H9 (cell line): ENCODE results near the gene CDK17. TPM values are rescaled to one million over a fixed set of nuclear protein-coding genes. Genes with fewer than 3 reads are reported as not detected.

Experiments
- DNase-seq: peaks from one replicate; pipeline ENCODE4 v3.0.0-alpha.2; 2017
- H2AFZ ChIP-seq: one replicate; pipeline ENCODE4 v1.6.1; 2013; ENCODE audit warnings: mild to moderate bottlenecking, low read length, control low read depth, moderate library complexity
- H2AK5ac ChIP-seq: 2 replicates; pipeline ENCODE4 v1.6.1; 2013; ENCODE audit warnings: low read length, control low read depth, mixed read lengths; ENCODE audit not compliant: insufficient read length
- H2BK120ac ChIP-seq: one replicate; pipeline ENCODE4 v1.6.1; 2013; ENCODE audit warnings: low read depth, mild to moderate bottlenecking, low read length, control low read depth, inconsistent platforms; ENCODE audit not compliant: poor library complexity, severe bottlenecking
- H2BK12ac ChIP-seq: 2 replicates; pipeline ENCODE4 v1.6.1; 2013; ENCODE audit warnings: low read length, control low read depth, mixed read lengths, low read depth; ENCODE audit not compliant: insufficient read length
- H2BK15ac ChIP-seq: 2 replicates; pipeline ENCODE4 v1.6.1; 2013; ENCODE audit warnings: low read depth, low read length, control low read depth
- H2BK20ac ChIP-seq: one replicate; pipeline ENCODE4 v1.6.1; 2013; ENCODE audit warnings: low read depth, mild to moderate bottlenecking, low read length, control low read depth, inconsistent platforms; ENCODE audit not compliant: poor library complexity, severe bottlenecking
- H2BK5ac ChIP-seq: 2 replicates; pipeline ENCODE4 v1.6.1; 2013; ENCODE audit warnings: low read length, control low read depth, mixed read lengths; ENCODE audit not compliant: insufficient read length
- H3K14ac ChIP-seq: 2 replicates; pipeline ENCODE4 v1.6.1; 2013; ENCODE audit warnings: low read length, control low read depth; ENCODE audit not compliant: insufficient read depth
- H3K18ac ChIP-seq: 2 replicates; pipeline ENCODE4 v1.6.1; 2013; ENCODE audit warnings: low read depth, mild to moderate bottlenecking, mixed read lengths, low read length, control low read depth; ENCODE audit not compliant: insufficient read length
- H3K23ac ChIP-seq: 2 replicates; pipeline ENCODE4 v1.6.1; 2013; ENCODE audit warnings: low read length, control low read depth, mixed read lengths, low read depth; ENCODE audit not compliant: insufficient read length
- H3K23me2 ChIP-seq: 2 replicates; pipeline ENCODE4 v1.6.1; 2013; ENCODE audit warnings: low read depth, mild to moderate bottlenecking, mixed read lengths, low read length, control low read depth; ENCODE audit not compliant: insufficient read length, poor library complexity, severe bottlenecking
- H3K27ac ChIP-seq: 2 replicates; pipeline ENCODE4 v1.5.1; 2013; ENCODE audit warnings: low read length, control low read depth, mixed read lengths, low read depth; ENCODE audit not compliant: insufficient read length
- H3K27me3 ChIP-seq: 2 replicates; pipeline ENCODE4 v1.6.1; 2013; ENCODE audit warnings: low read length, control low read depth, inconsistent platforms; ENCODE audit not compliant: insufficient read depth
- H3K4ac ChIP-seq: 2 replicates; pipeline ENCODE4 v1.6.1; 2013; ENCODE audit warnings: low read depth, mild to moderate bottlenecking, control low read depth, inconsistent platforms, low read length, moderate library complexity
- H3K4me1 ChIP-seq: 2 replicates; pipeline ENCODE4 v1.6.1; 2013; ENCODE audit warnings: low read length, control low read depth, inconsistent platforms; ENCODE audit not compliant: insufficient read depth
- H3K4me2 ChIP-seq: 2 replicates; pipeline ENCODE4 v1.6.1; 2013; ENCODE audit warnings: low read length, control low read depth, mixed read lengths; ENCODE audit not compliant: insufficient read length, insufficient read depth
- H3K56ac ChIP-seq: 2 replicates; pipeline ENCODE4 v1.6.1; 2013; ENCODE audit warnings: low read depth, mild to moderate bottlenecking, mixed read lengths, low read length, control low read depth; ENCODE audit not compliant: insufficient read length
- H3K79me1 ChIP-seq: 2 replicates; pipeline ENCODE4 v1.6.1; 2013; ENCODE audit warnings: low read depth, mild to moderate bottlenecking, moderate library complexity, low read length, control low read depth, inconsistent platforms; ENCODE audit not compliant: insufficient read depth, poor library complexity, severe bottlenecking
- H3K79me2 ChIP-seq: 2 replicates; pipeline ENCODE4 v1.6.1; 2013; ENCODE audit warnings: low read length, control low read depth, inconsistent platforms; ENCODE audit not compliant: insufficient read depth
- H3K9ac ChIP-seq: 2 replicates; pipeline ENCODE4 v1.6.1; 2013; ENCODE audit warnings: low read length, control low read depth, mixed read lengths; ENCODE audit not compliant: insufficient read length; ENCODE audit errors: extremely low read depth
- H3K9me3 ChIP-seq: one replicate; pipeline ENCODE4 v1.6.1; 2013; ENCODE audit warnings: low read depth, low read length, inconsistent platforms; ENCODE audit not compliant: control insufficient read depth
- H3T11ph ChIP-seq: one replicate; pipeline ENCODE4 v1.6.1; 2013; ENCODE audit warnings: mild to moderate bottlenecking, low read length, control low read depth, inconsistent platforms
- H4K20me1 ChIP-seq: one replicate; pipeline ENCODE4 v1.6.1; 2013; ENCODE audit not compliant: control insufficient read depth, insufficient read length, insufficient read depth
- H4K5ac ChIP-seq: 2 replicates; pipeline ENCODE4 v1.6.1; 2013; ENCODE audit warnings: low read depth, mild to moderate bottlenecking, mixed read lengths, low read length, control low read depth; ENCODE audit not compliant: insufficient read length
- H4K8ac ChIP-seq: replicated peaks from 2 replicates; pipeline ENCODE4 v1.6.1; 2013; ENCODE audit warnings: low read length, control low read depth, mixed read lengths, low read depth; ENCODE audit not compliant: insufficient read length
- H4K91ac ChIP-seq: 2 replicates; pipeline ENCODE4 v1.6.1; 2013; ENCODE audit warnings: low read depth, mild to moderate bottlenecking, moderate library complexity, mixed read lengths, low read length, control low read depth; ENCODE audit not compliant: insufficient read length
- H3K27ac Mint-ChIP-seq, 3 experiments: 2 replicates in 2 of 3; 3 replicates in 1 of 3; pipeline ENCODE4 v1.8.0; 2020 to 2021; ENCODE audit warnings: mixed read lengths in 3 of 3, mild to moderate bottlenecking in 1 of 3, moderate library complexity in 1 of 3
- H3K27me3 Mint-ChIP-seq: 2 replicates; pipeline ENCODE4 v1.8.0; 2021; ENCODE audit warnings: low read depth, mild to moderate bottlenecking, moderate library complexity, mixed read lengths
- H3K36me3 Mint-ChIP-seq, 3 experiments: 2 replicates in 2 of 3; 3 replicates in 1 of 3; pipeline ENCODE4 v1.8.0; 2020 to 2021; ENCODE audit warnings: low read depth in 3 of 3, mixed read lengths in 3 of 3; ENCODE audit not compliant: insufficient read depth in 1 of 3
- H3K4me1 Mint-ChIP-seq, 2 experiments: 2 replicates each; pipeline ENCODE4 v1.8.0; 2020; ENCODE audit warnings: mixed read lengths in 2 of 2
- H3K4me3 Mint-ChIP-seq, 2 experiments: 2 replicates in 1 of 2; 3 replicates in 1 of 2; pipeline ENCODE4 v1.8.0; 2020 to 2021; ENCODE audit warnings: mild to moderate bottlenecking in 2 of 2, mixed read lengths in 2 of 2, moderate library complexity in 1 of 2
- H3K9me3 Mint-ChIP-seq, 2 experiments: 2 replicates in 1 of 2; 3 replicates in 1 of 2; pipeline ENCODE4 v1.8.0; 2020; ENCODE audit warnings: mild to moderate bottlenecking in 2 of 2, mixed read lengths in 2 of 2, moderate library complexity in 1 of 2
- CTCF ChIP-seq: fragments of 200-600 bp; sonication (generic); conservative IDR thresholded peaks from 3 replicates; pipeline ENCODE4 v1.8.0; 2021; ENCODE audit warnings: antibody characterized with exemption, mild to moderate bottlenecking
- WGBS: extraction: QIAGEN DNeasy Blood & Tissue Kit; methylation state at CpG from one replicate; pipeline ENCODE4 v1.1.7; 2013; ENCODE audit warnings: missing lambda C conversion rate, low lambda C conversion rate, mixed read lengths; ENCODE audit not compliant: insufficient read length; ENCODE audit errors: extremely low coverage; 5-methylcytosine and 5-hydroxymethylcytosine counted together
- total RNA-seq: library from RNA; stranded (reverse); gene quantifications from 2 replicates; pipeline ENCODE4 v1.2.1, GENCODE V29; 2021

CDK17 gene
- total RNA-seq, 1 experiment from 2014 or later, result 28.8 TPM

- no peak overlapping the region for H4K91ac ChIP-seq
- H3K23me2 ChIP-seq, result no peaks in the 10 kb centered on the region
- no peak overlapping the region for H3K27ac Mint-ChIP-seq
- no peaks in the 10 kb centered on the region for H3K27me3 Mint-ChIP-seq
- H4K20me1 ChIP-seq, result no peaks in the 10 kb centered on the region
- H2AFZ ChIP-seq, result no peak overlapping the region
- H4K8ac ChIP-seq, result no peak overlapping the region
- H2BK120ac ChIP-seq, result no peak overlapping the region
- H3K56ac ChIP-seq, result no peak overlapping the region
- H3K9ac ChIP-seq, result no peak overlapping the region
- H3K14ac ChIP-seq, result no peak overlapping the region
- no peak overlapping the region for H3T11ph ChIP-seq
- H3K9me3 Mint-ChIP-seq, result no peaks in the 10 kb centered on the region; a peak in 1 of 5 replicates
- no peak overlapping the region for H3K4ac ChIP-seq
- DNase-seq, result no peak
- WGBS, result 100% methylated on average over 1 of the region's 4 CpGs
- H3K23ac ChIP-seq, result no peak overlapping the region
- H3K4me1 ChIP-seq, result no peaks in the 10 kb centered on the region
- H2BK5ac ChIP-seq, result no peak overlapping the region
- no peak overlapping the region for H3K27ac ChIP-seq
- no peak overlapping the region for H2BK12ac ChIP-seq
- H3K36me3 Mint-ChIP-seq, result peaks cover 4 to 21% (median 10%) of the 10 kb centered on the region in 3 experiments; a peak in 6 of 7 replicates
- H4K5ac ChIP-seq, result no peak overlapping the region
- H2AK5ac ChIP-seq, result no peak overlapping the region
- H3K9me3 ChIP-seq, result no peaks in the 10 kb centered on the region
- no peak overlapping the region for H3K18ac ChIP-seq
- H2BK15ac ChIP-seq, result no peak overlapping the region
- H3K79me1 ChIP-seq, result no peaks in the 10 kb centered on the region
- H3K79me2 ChIP-seq, result no peaks in the 10 kb centered on the region
- H3K4me1 Mint-ChIP-seq, result peaks cover 26 to 37% of the 10 kb centered on the region in 2 experiments
- no peak overlapping the region for H2BK20ac ChIP-seq
- no peak overlapping the region for H3K4me2 ChIP-seq
- H3K4me3 Mint-ChIP-seq, result no peak overlapping the region
- no peak for TF ChIP-seq CTCF
- H3K27me3 ChIP-seq, result no peaks in the 10 kb centered on the region
Observed at GRCh38 chr12:96301732-96302131, 98.5 kb downstream of the CDK17 start.
